Endothelial cell of umbilical vein (primary cell): ENCODE measurements around the gene CCDC106.

Experiments
- CTCF ChIP-seq, 2 donors: IDR thresholded peaks; 1 replicate in 1 of 2; 2 replicates in 1 of 2; pipeline ENCODE4 v1.5.1; 2011; ENCODE audit warnings: low read length in 2 of 2, mild to moderate bottlenecking in 2 of 2, moderate library complexity in 2 of 2, control low read depth in 1 of 2, inconsistent platforms in 1 of 2, low read depth in 1 of 2; ENCODE audit not compliant: insufficient read depth in 1 of 2; ENCODE audit errors: extremely low read depth in 1 of 2
- EZH2 ChIP-seq: IDR thresholded peaks from 2 replicates; pipeline ENCODE4 v1.6.1; 2012; ENCODE audit warnings: borderline replicate concordance, low read depth, mild to moderate bottlenecking, moderate library complexity, low read length, inconsistent platforms; ENCODE audit not compliant: severe bottlenecking
- JUN ChIP-seq: IDR thresholded peaks from 2 replicates; pipeline ENCODE4 v1.6.1; 2011; ENCODE audit warnings: borderline replicate concordance, low read depth; ENCODE audit not compliant: insufficient read length, insufficient read depth
- POLR2A ChIP-seq: IDR thresholded peaks from 2 replicates; pipeline ENCODE4 v1.6.1; 2012; ENCODE audit warnings: low read depth, mild to moderate bottlenecking, control low read depth, low read length
- POLR2AphosphoS5 ChIP-seq: IDR thresholded peaks from 2 replicates; pipeline ENCODE4 v1.6.1; 2012; ENCODE audit warnings: low read depth, mild to moderate bottlenecking, control low read depth, low read length, moderate library complexity; ENCODE audit not compliant: insufficient read depth

- TF ChIP-seq POLR2AphosphoS5 (no peak), EZH2 (no peak), POLR2A (no peak), JUN (no peak), CTCF (IDR thresholded peaks at IDR 0.05; ENCODE audit: extremely low read depth in 1 of 2, insufficient read depth in 1 of 2, low read depth in 1 of 2, low read length in 2 of 2) (no peak)
These were observed 24.9 kb upstream of the CCDC106 start for GRCh38 chr19:55623130-55623529.
